ENCODE results near the gene OR11L1.

Gene OR11L1

GRCh38 chr1:247857069-247857984, 15.6 kb upstream of the OR11L1 start, which contains the start of gene TRIM58:
Gene TRIM58, plus strand, starts transcription at chr1:247857187. Its CDS starts 60 bp downstream, at chr1:247857247.
- no peak within 1 kb of the TSS for H3K27ac ChIP-seq
- TF ChIP-seq CTCF (conservative IDR thresholded peaks at IDR 0.05): peak; percentile 42

DNA sequence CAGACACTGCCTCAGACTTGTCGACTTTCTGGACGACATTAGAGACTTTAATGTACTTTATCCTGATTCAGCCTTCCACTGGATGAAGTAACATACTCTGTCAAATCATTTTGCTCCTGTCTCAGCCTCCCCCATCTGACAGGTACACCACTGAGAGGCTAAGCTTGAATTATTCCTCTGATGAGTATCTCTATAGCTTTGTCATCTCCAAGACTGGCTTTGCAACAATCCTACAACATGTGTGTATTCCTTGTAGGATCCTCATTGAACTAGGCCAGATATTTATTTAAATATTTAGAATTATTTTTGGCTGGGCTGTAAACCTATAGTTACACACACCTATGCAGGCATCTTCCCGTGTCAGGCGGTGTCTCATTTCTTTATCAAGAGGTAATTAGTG, 14.2 kb upstream of the OR11L1 start:
- no peak overlapping the region for H3K27ac ChIP-seq
- TF ChIP-seq CTCF (conservative IDR thresholded peaks at IDR 0.05): no peak

- TF ChIP-seq CTCF (conservative IDR thresholded peaks at IDR 0.05): no peak
- H3K27ac ChIP-seq: no peak overlapping the region
Measured at GRCh38 chr1:247854899-247855545, 13.3 kb upstream of the OR11L1 start.

DNA sequence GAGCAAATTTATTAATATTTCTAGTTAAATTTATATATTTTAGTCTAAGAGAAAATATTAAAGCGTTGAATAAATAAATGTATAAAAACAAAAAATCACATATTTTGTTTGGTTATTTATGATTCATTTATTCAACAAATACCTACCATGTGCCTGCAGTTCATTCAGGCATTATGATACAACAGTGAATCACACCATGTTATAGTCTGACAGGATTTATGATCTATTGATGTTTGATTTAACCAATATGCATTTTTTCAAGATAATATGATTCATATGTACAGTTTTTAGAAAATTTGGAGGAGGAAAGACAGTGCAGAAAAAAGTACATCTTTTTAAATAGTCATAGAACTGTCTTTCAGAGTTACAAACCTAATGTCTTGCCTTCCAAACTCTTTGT, 7.9 kb upstream of the OR11L1 start:
- no peak for TF ChIP-seq CTCF (conservative IDR thresholded peaks at IDR 0.05)
- no peak overlapping the region for H3K27ac ChIP-seq

DNA sequence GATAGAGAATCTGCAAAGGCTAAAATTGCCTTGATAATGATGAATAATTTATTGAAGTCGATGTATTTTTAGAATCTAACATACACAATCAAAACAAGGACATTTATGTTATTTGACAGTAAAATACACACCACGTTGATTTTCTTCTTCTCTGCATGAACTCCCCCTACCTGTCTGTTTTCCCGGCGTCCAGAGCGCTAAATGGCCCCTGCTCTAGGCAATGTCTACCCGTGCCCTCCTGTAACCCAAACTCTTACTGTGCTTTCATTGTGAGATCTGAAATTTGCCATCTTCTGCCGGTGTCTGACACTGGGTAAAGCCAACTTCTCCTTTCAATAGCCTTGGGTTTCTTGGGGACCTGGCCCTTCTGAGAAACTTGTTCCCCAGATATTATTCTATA, 6.7 kb upstream of the OR11L1 start:
- TF ChIP-seq CTCF (conservative IDR thresholded peaks at IDR 0.05): no peak
- no peak overlapping the region for H3K27ac ChIP-seq

DNA sequence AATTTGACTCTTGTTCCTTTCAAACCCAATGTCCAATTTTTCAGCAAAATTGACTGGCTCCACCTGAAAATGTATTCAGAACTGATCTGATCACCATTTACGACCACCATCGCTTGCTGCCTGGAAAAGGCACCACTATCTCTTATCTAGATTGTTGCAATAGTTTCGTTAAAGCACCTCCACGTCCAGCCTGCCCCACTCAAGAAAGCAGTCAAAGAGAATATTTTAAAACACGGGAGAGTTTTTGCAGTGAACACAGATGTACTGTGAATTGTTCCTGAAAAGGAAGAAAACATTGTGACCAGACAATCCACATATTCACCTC, 4.0 kb upstream of the OR11L1 start:
- no peak overlapping the region for H3K27ac ChIP-seq
- no peak for TF ChIP-seq CTCF (conservative IDR thresholded peaks at IDR 0.05)

GRCh38 chr1:247845011-247845692, 3.5 kb upstream of the OR11L1 start:
- no peak for TF ChIP-seq CTCF (conservative IDR thresholded peaks at IDR 0.05)
- H3K27ac ChIP-seq: no peak overlapping the region

Data from VCaP (cell line).